Measurements from ENCODE around the gene TMEM255A.

TMEM255A gene

DNA sequence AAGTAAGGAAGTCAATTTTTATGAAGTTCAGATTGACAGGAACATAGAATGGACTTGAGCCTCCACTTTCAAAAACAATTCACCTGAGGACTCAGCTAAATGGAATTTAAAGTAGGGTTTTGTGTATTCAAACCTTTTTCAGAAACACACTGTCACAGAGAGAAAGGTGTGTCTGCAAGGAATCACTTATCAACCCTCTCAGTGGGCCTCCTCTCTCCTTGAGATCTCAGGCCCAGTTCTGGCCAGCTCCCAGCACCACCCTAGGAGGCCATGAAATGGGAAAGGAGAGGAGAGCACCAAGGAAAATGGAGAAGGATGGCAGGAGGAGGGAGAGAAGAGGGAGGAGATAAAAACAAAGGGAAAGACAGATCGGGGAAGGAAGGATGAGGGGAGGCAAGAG, 28.6 kb downstream of the TMEM255A start:
- TF ChIP-seq, protein P1, sequence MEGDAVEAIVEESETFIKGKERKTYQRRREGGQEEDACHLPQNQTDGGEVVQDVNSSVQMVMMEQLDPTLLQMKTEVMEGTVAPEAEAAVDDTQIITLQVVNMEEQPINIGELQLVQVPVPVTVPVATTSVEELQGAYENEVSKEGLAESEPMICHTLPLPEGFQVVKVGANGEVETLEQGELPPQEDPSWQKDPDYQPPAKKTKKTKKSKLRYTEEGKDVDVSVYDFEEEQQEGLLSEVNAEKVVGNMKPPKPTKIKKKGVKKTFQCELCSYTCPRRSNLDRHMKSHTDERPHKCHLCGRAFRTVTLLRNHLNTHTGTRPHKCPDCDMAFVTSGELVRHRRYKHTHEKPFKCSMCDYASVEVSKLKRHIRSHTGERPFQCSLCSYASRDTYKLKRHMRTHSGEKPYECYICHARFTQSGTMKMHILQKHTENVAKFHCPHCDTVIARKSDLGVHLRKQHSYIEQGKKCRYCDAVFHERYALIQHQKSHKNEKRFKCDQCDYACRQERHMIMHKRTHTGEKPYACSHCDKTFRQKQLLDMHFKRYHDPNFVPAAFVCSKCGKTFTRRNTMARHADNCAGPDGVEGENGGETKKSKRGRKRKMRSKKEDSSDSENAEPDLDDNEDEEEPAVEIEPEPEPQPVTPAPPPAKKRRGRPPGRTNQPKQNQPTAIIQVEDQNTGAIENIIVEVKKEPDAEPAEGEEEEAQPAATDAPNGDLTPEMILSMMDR (IDR thresholded peaks at IDR 0.05; ENCODE audit: insufficient read depth, low read length), result no peak
- no peak for TF ChIP-seq REST (IDR thresholded peaks at IDR 0.05; ENCODE audit: insufficient replicate concordance, low read depth)
- no peak for TF ChIP-seq GABPA (IDR thresholded peaks at IDR 0.05; ENCODE audit: low read depth)
- no peak for TF ChIP-seq SPI1 (IDR thresholded peaks at IDR 0.05; ENCODE audit: borderline replicate concordance, low read depth)
- TF ChIP-seq POLR2AphosphoS5 (IDR thresholded peaks at IDR 0.05; ENCODE audit: low read depth), result no peak
- no peak for DNase-seq (ENCODE audit: low read depth in 1 of 2, low spot score in 1 of 2)
- H3K4me3 ChIP-seq (replicated peaks; ENCODE audit: insufficient read depth, low read length), result no peak overlapping the region
- H3K27me3 ChIP-seq (ENCODE audit: insufficient read depth, poor library complexity, severe bottlenecking), result peaks cover 2% of the 10 kb centered on the region
- H3K27ac ChIP-seq (replicated peaks), result no peak overlapping the region

GRCh38 chrX:120281761-120282160, 29.5 kb downstream of the TMEM255A start:
- peaks cover 2% of the 10 kb centered on the region for H3K27me3 ChIP-seq (ENCODE audit: insufficient read depth, poor library complexity, severe bottlenecking)
- H3K27ac ChIP-seq (replicated peaks), result no peak overlapping the region
- DNase-seq (ENCODE audit: low read depth in 1 of 2, low spot score in 1 of 2), result no peak
- H3K4me3 ChIP-seq (replicated peaks; ENCODE audit: insufficient read depth, low read length), result no peak overlapping the region
- TF ChIP-seq REST (IDR thresholded peaks at IDR 0.05; ENCODE audit: insufficient replicate concordance, low read depth) (no peak), GABPA (IDR thresholded peaks at IDR 0.05; ENCODE audit: low read depth) (no peak), POLR2AphosphoS5 (IDR thresholded peaks at IDR 0.05; ENCODE audit: low read depth) (no peak), SPI1 (IDR thresholded peaks at IDR 0.05; ENCODE audit: borderline replicate concordance, low read depth) (no peak)
- TF ChIP-seq, protein P1 (IDR thresholded peaks at IDR 0.05; ENCODE audit: insufficient read depth, low read length), result no peak

- peaks cover 2% of the 10 kb centered on the region for H3K27me3 ChIP-seq (ENCODE audit: insufficient read depth, poor library complexity, severe bottlenecking)
- H3K4me3 ChIP-seq (replicated peaks; ENCODE audit: insufficient read depth, low read length), result no peak overlapping the region
- no peak overlapping the region for H3K27ac ChIP-seq (replicated peaks)
- DNase-seq (ENCODE audit: low read depth in 1 of 2, low spot score in 1 of 2), result no peak
- TF ChIP-seq REST (IDR thresholded peaks at IDR 0.05; ENCODE audit: insufficient replicate concordance, low read depth), result no peak
- TF ChIP-seq GABPA (IDR thresholded peaks at IDR 0.05; ENCODE audit: low read depth), result no peak
- TF ChIP-seq POLR2AphosphoS5 (IDR thresholded peaks at IDR 0.05; ENCODE audit: low read depth), result no peak
Measured at GRCh38 chrX:120281021-120281624, 30.1 kb downstream of the TMEM255A start.
